Choroid plexus epithelial cell (primary cell): ENCODE measurements around the gene TMEM217.
A peak's percentile ranks its signal among the peaks of the same experiment; 100 is the strongest.

Experiments
- DNase-seq: peaks from one replicate; pipeline ENCODE4 v3.0.0-alpha.2; 2010; ENCODE audit warnings: low read depth
- H3K4me3 ChIP-seq: 2 replicates; pipeline ENCODE4 v1.5.1; 2011; ENCODE audit warnings: low read depth, mild to moderate bottlenecking, control low read depth, low read length, moderate library complexity
- TF ChIP-seq, protein P1 (sequence below): conservative IDR thresholded peaks from 2 replicates; pipeline ENCODE4 v1.5.1; 2011; ENCODE audit warnings: low read depth, mild to moderate bottlenecking, control low read depth, inconsistent platforms, low read length, moderate library complexity

TMEM217 gene

GRCh38 chr6:37239950-37240713 is 17.8 kb downstream of the TMEM217 start:
- TF ChIP-seq, protein P1, sequence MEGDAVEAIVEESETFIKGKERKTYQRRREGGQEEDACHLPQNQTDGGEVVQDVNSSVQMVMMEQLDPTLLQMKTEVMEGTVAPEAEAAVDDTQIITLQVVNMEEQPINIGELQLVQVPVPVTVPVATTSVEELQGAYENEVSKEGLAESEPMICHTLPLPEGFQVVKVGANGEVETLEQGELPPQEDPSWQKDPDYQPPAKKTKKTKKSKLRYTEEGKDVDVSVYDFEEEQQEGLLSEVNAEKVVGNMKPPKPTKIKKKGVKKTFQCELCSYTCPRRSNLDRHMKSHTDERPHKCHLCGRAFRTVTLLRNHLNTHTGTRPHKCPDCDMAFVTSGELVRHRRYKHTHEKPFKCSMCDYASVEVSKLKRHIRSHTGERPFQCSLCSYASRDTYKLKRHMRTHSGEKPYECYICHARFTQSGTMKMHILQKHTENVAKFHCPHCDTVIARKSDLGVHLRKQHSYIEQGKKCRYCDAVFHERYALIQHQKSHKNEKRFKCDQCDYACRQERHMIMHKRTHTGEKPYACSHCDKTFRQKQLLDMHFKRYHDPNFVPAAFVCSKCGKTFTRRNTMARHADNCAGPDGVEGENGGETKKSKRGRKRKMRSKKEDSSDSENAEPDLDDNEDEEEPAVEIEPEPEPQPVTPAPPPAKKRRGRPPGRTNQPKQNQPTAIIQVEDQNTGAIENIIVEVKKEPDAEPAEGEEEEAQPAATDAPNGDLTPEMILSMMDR: no peak
- no peak overlapping the region for H3K4me3 ChIP-seq
- peak; percentile 99 for DNase-seq

- H3K4me3 ChIP-seq: no peak overlapping the region
- DNase-seq: peak; percentile 83
- TF ChIP-seq, protein P1: no peak
These were observed 18.4 kb downstream of the TMEM217 start for GRCh38 chr6:37239526-37239925.

- TF ChIP-seq, protein P1: no peak
- H3K4me3 ChIP-seq: no peak overlapping the region
- no peak for DNase-seq
These were observed 19.6 kb downstream of the TMEM217 start for GRCh38 chr6:37238381-37238780.

- TF ChIP-seq, protein P1: no peak
- no peak for DNase-seq
- H3K4me3 ChIP-seq: no peak overlapping the region
These were observed 20.2 kb downstream of the TMEM217 start for GRCh38 chr6:37237789-37238188.

- no peak overlapping the region for H3K4me3 ChIP-seq
- TF ChIP-seq, protein P1: no peak
- DNase-seq: peak; percentile 44
These were observed 21.0 kb downstream of the TMEM217 start for GRCh38 chr6:37236921-37237320.

GRCh38 chr6:37233541-37233940 is 24.4 kb downstream of the TMEM217 start:
- TF ChIP-seq, protein P1: no peak
- no peak for DNase-seq
- H3K4me3 ChIP-seq: no peak overlapping the region

GRCh38 chr6:37232430-37233017 is 25.4 kb downstream of the TMEM217 start:
- DNase-seq: no peak

More at GRCh38 chr6:37232430-37233017, 25.4 kb downstream of the TMEM217 start:
- H3K4me3 ChIP-seq: no peak overlapping the region
- TF ChIP-seq, protein P1: no peak
